Uterus (tissue), 2 donors: ENCODE data around the gene CEND1.

ENCODE experiments used
- CTCF ChIP-seq, 4 experiments: fragments of 200-600 bp in 2 of 4; fragments of 450-650 bp in 2 of 4; sonication (generic) in 2 of 4; IDR thresholded peaks; one replicate each; pipeline ENCODE4 v1.5.1; 2016 to 2019; ENCODE audit warnings: antibody characterized with exemption in 4 of 4, mild to moderate bottlenecking in 2 of 4, moderate library complexity in 1 of 4
- POLR2A ChIP-seq, 2 donors: fragments of 450-650 bp; IDR thresholded peaks; one replicate each; pipeline ENCODE4 v1.6.1; 2016; ENCODE audit warnings: antibody characterized with exemption in 2 of 2, mild to moderate bottlenecking in 1 of 2, moderate library complexity in 1 of 2

DNA sequence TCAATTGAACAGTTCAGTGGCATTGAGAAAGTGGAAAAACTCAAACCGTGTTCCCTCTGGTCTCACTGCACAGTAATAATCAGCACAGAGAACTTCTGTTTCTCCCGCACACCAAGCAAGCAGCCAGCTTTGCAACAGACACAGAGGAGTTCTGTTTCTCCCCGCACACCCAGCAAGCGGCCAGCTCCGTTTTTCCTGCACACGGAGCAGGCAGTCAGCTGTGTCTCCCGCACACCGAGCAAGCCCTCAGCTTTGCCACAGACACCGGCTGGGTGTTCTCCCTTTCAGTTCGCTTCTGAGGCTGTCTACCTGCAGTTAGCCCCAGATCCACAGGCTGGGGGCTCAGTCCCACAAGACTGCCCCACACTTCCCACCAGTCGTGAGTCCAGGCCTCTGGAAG is 52.5 kb downstream of the CEND1 start:
- TF ChIP-seq CTCF (IDR thresholded peaks at IDR 0.05) = no peak
- TF ChIP-seq POLR2A (IDR thresholded peaks at IDR 0.05) = no peak
